Fibroblast of mammary gland (primary cell): ENCODE results near the gene CTNNA3.
"Not testable (repeated sequence)": the region's sequence is repeated elsewhere in the genome, so short reads cannot be mapped to it uniquely, and the experiment has no call there.

Experiments
- DNase-seq: peaks from one replicate; pipeline ENCODE4 v3.0.0-alpha.2; 2010; ENCODE audit warnings: low read depth
- H3K4me3 ChIP-seq: 2 replicates; pipeline ENCODE4 v1.5.1; 2011; ENCODE audit warnings: low read depth, mild to moderate bottlenecking, low read length, moderate library complexity; ENCODE audit not compliant: control insufficient read depth
- CTCF ChIP-seq: conservative IDR thresholded peaks from 2 replicates; pipeline ENCODE4 v1.5.1; 2011; ENCODE audit warnings: low read depth, low read length, inconsistent platforms; ENCODE audit not compliant: control insufficient read depth, insufficient read depth

CTNNA3 gene

GRCh38 chr10:66337211-66337610, 1358.8 kb downstream of the CTNNA3 start:
- no peak overlapping the region for H3K4me3 ChIP-seq
- TF ChIP-seq CTCF = no peak
- DNase-seq = no peak

GRCh38 chr10:66336791-66337190, 1359.2 kb downstream of the CTNNA3 start:
- H3K4me3 ChIP-seq = no peak overlapping the region
- TF ChIP-seq CTCF = no peak
- DNase-seq = no peak

- not testable (repeated sequence) for DNase-seq, H3K4me3 ChIP-seq
Observed at GRCh38 chr10:66335753-66336152, 1360.2 kb downstream of the CTNNA3 start.

GRCh38 chr10:66329147-66329546, 1366.8 kb downstream of the CTNNA3 start:
- H3K4me3 ChIP-seq = no peak overlapping the region
- no peak for DNase-seq
- TF ChIP-seq CTCF = no peak

- TF ChIP-seq CTCF = no peak
Observed at GRCh38 chr10:66326876-66327275, 1369.1 kb downstream of the CTNNA3 start.

GRCh38 chr10:66322777-66323176, 1373.2 kb downstream of the CTNNA3 start:
- H3K4me3 ChIP-seq = no peak overlapping the region
- no peak for DNase-seq
- TF ChIP-seq CTCF = no peak

More at GRCh38 chr10:66326876-66327275, 1369.1 kb downstream of the CTNNA3 start:
- H3K4me3 ChIP-seq = no peak overlapping the region
- no peak for DNase-seq

- TF ChIP-seq CTCF = no peak
- no peak overlapping the region for H3K4me3 ChIP-seq
- DNase-seq = no peak
Observed at GRCh38 chr10:66321723-66322665, 1374.0 kb downstream of the CTNNA3 start.
